ENCODE measurements around the gene FXYD2. TPM values are rescaled to one million over a fixed set of nuclear protein-coding genes. Genes with fewer than 3 reads are reported as not detected.

Gene FXYD2
- total RNA-seq, 1 donor from 2014 or later, result 1.3 TPM

- no peak for TF ChIP-seq CTCF (IDR thresholded peaks at IDR 0.05; ENCODE audit: borderline replicate concordance)
- peaks cover under 1% of the 10 kb centered on the region for H3K27me3 ChIP-seq (ENCODE audit: low read depth)
- intact Hi-C loops (cut with micrococcal nuclease), result no loop called here
- H3K9me3 ChIP-seq (replicated peaks), result no peaks in the 10 kb centered on the region
- H3K4me3 ChIP-seq, result peak overlapping the region; percentile 4
- H3K27ac ChIP-seq (replicated peaks), result no peak overlapping the region
- H3K36me3 ChIP-seq, result peaks cover 39% of the 10 kb centered on the region
- no peak for DNase-seq
- H3K4me1 ChIP-seq, result peaks cover 19% of the 10 kb centered on the region
Observed at GRCh38 chr11:117836077-117836960, 11.8 kb upstream of the FXYD2 start.

GRCh38 chr11:117835576-117835975 lies 11.0 kb upstream of the FXYD2 start:
- Histone ChIP-seq H3K9me3 (replicated peaks) (no peaks in the 10 kb centered on the region), H3K27ac (replicated peaks) (no peak overlapping the region), H3K4me1 (peaks cover 27% of the 10 kb centered on the region), H3K27me3 (ENCODE audit: low read depth) (no peaks in the 10 kb centered on the region), H3K36me3 (peaks cover 31% of the 10 kb centered on the region), H3K4me3 (no peak overlapping the region)
- no peak for TF ChIP-seq CTCF (IDR thresholded peaks at IDR 0.05; ENCODE audit: borderline replicate concordance)
- no peak for DNase-seq
- intact Hi-C loops (cut with micrococcal nuclease), result no loop called here

GRCh38 chr11:117834838-117835443 lies 10.4 kb upstream of the FXYD2 start:
- H3K4me3 ChIP-seq, result no peak overlapping the region
- no peak overlapping the region for H3K27ac ChIP-seq (replicated peaks)
- no peak for DNase-seq
- H3K27me3 ChIP-seq (ENCODE audit: low read depth), result no peaks in the 10 kb centered on the region
- intact Hi-C loops (cut with micrococcal nuclease), result no loop called here
- H3K4me1 ChIP-seq, result peaks cover 33% of the 10 kb centered on the region
- H3K9me3 ChIP-seq (replicated peaks), result no peaks in the 10 kb centered on the region
- peaks cover 27% of the 10 kb centered on the region for H3K36me3 ChIP-seq
- TF ChIP-seq CTCF (IDR thresholded peaks at IDR 0.05; ENCODE audit: borderline replicate concordance), result no peak

GRCh38 chr11:117834068-117834810 lies 9.7 kb upstream of the FXYD2 start:
- TF ChIP-seq CTCF (IDR thresholded peaks at IDR 0.05; ENCODE audit: borderline replicate concordance), result no peak
- no peak for DNase-seq
- intact Hi-C loops (cut with micrococcal nuclease), result no loop called here
- Histone ChIP-seq H3K36me3 (peaks cover 20% of the 10 kb centered on the region), H3K27me3 (ENCODE audit: low read depth) (no peaks in the 10 kb centered on the region), H3K4me3 (no peak overlapping the region), H3K27ac (replicated peaks) (no peak overlapping the region), H3K9me3 (replicated peaks) (no peaks in the 10 kb centered on the region), H3K4me1 (peaks cover 36% of the 10 kb centered on the region)

- Histone ChIP-seq H3K9me3 (replicated peaks) (no peaks in the 10 kb centered on the region), H3K4me1 (peaks cover 44% of the 10 kb centered on the region), H3K4me3 (no peak overlapping the region), H3K27me3 (ENCODE audit: low read depth) (peaks cover 4% of the 10 kb centered on the region), H3K27ac (replicated peaks) (no peak overlapping the region), H3K36me3 (peaks cover 15% of the 10 kb centered on the region)
- TF ChIP-seq CTCF (IDR thresholded peaks at IDR 0.05; ENCODE audit: borderline replicate concordance), result no peak
- intact Hi-C loops (cut with micrococcal nuclease), result no loop called here
- DNase-seq, result no peak
Observed at GRCh38 chr11:117833401-117833891, 8.9 kb upstream of the FXYD2 start.

Measured in left ventricle myocardium inferior (tissue), 1 donor.